Heart left ventricle (tissue), 13 donors: Measurements from ENCODE around the gene SCGB3A2.

ENCODE experiments used
- POLR2A ChIP-seq, 2 donors: fragments of 450-650 bp; IDR thresholded peaks; one replicate each; pipeline ENCODE4 v1.6.1; 2017; ENCODE audit warnings: antibody characterized with exemption in 2 of 2, mild to moderate bottlenecking in 2 of 2, moderate library complexity in 2 of 2
- TF ChIP-seq, protein P1 (sequence below), 12 donors: fragments of 200-600 bp; sonication (generic) in 4 of 12; IDR thresholded peaks; one replicate each; pipeline versions ENCODE4 v1.5.0 to v1.8.0; 2018 to 2022; ENCODE audit warnings: antibody characterized with exemption in 12 of 12, mild to moderate bottlenecking in 5 of 12
- donor health status: ischemic (EF 13 %, LVEDD 7.1; RV severe dilation, severe dysfunction).
- donor health status: DM: no; HTN: yes; CAD: no.
- donor health status: DM: no; HTN: no; CAD: no.
- donor health status: ischemic (EF 25% LVEDD 6.9; RV normal size, moderate dysfunction).
- donor health status: ischemic (EF 25% LVEDD 5.7; RV mildly dilated, moderate dysfunction).
- donor health status: ischemic (EF 35%, LVEDD 5.7; RV mildly dilated, moderate dysfunction).
- donor health status: nonischemic (EF 11% LVEDD 7.7; RV severe dilation, severe dysfunction).
- donor health status: DM: yes; HTN: yes; CAD: no.
- donor health status: PGD.
- donor health status: ischemic (EF 29% LVEDD 5.4; RV normal size, mild dysfunction).
- donor health status: nonischemic (EF 23%, LVEDD 6.1; RV moderate dilation, normal function).

DNA sequence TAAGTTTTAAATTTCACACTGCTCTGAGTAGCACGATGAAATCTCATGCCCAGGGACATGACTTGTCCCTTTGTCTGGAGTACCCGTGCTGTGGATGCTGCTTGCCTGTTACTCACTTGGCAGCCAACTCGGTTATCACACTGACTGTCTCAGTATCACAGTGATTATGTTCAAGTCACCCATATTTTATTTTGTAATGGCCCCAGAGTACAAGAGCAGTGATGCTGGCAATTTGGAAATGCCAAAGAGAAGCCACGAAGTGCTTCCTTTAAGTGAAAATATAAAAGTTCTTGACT lies 22.8 kb upstream of the SCGB3A2 start:
- TF ChIP-seq, protein P1, sequence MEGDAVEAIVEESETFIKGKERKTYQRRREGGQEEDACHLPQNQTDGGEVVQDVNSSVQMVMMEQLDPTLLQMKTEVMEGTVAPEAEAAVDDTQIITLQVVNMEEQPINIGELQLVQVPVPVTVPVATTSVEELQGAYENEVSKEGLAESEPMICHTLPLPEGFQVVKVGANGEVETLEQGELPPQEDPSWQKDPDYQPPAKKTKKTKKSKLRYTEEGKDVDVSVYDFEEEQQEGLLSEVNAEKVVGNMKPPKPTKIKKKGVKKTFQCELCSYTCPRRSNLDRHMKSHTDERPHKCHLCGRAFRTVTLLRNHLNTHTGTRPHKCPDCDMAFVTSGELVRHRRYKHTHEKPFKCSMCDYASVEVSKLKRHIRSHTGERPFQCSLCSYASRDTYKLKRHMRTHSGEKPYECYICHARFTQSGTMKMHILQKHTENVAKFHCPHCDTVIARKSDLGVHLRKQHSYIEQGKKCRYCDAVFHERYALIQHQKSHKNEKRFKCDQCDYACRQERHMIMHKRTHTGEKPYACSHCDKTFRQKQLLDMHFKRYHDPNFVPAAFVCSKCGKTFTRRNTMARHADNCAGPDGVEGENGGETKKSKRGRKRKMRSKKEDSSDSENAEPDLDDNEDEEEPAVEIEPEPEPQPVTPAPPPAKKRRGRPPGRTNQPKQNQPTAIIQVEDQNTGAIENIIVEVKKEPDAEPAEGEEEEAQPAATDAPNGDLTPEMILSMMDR (IDR thresholded peaks at IDR 0.05): no peak
- no peak for TF ChIP-seq POLR2A (IDR thresholded peaks at IDR 0.05)
